ENCODE data around the gene PXDN. TPM values are rescaled to one million over a fixed set of nuclear protein-coding genes. Genes with fewer than 3 reads are reported as not detected.
"Not testable (repeated sequence)": the region's sequence is repeated elsewhere in the genome, so short reads cannot be mapped to it uniquely, and the experiment has no call there.

Gene PXDN
- total and polyA plus RNA-seq, 2 of the 4 experiments (the other 2 are of a cell fraction), result 153 to 332 TPM

GRCh38 chr2:1679488-1680039 lies 64.8 kb downstream of the PXDN start:
- H2AK9ac ChIP-seq (replicated peaks; ENCODE audit: low read depth, low read length, poor library complexity); H3K9me3 ChIP-seq (ENCODE audit: control insufficient read depth, insufficient read depth, low read length); H2BK120ac ChIP-seq (ENCODE audit: low read depth, low read length); H2AFZ ChIP-seq (replicated peaks; ENCODE audit: low read length, poor library complexity); H3K23ac ChIP-seq (ENCODE audit: low read depth, low read length); H3K4me1 ChIP-seq (ENCODE audit: control insufficient read depth, insufficient read depth, low read length); ATAC-seq (ENCODE audit: low read depth); H3K9ac ChIP-seq (ENCODE audit: low read depth, low read length); H2BK20ac ChIP-seq (ENCODE audit: low read depth, low read length); H3K18ac ChIP-seq (ENCODE audit: low read depth, low read length); H3K14ac ChIP-seq (replicated peaks; ENCODE audit: low read depth, low read length); H3K4me2 ChIP-seq (ENCODE audit: low read depth, low read length); H4K91ac ChIP-seq (ENCODE audit: insufficient read depth, low read depth, low read length); H2BK15ac ChIP-seq (ENCODE audit: low read depth, low read length); POLR2A ChIA-PET (ENCODE audit: unreplicated experiment); dilution Hi-C loops (cut with HindIII; ENCODE audit: low sequenced_read_pairs, unreplicated experiment); H3K56ac ChIP-seq (ENCODE audit: extremely low read depth, insufficient read depth, low read length); H4K5ac ChIP-seq (ENCODE audit: low read depth, low read length); H3K27ac ChIP-seq (ENCODE audit: insufficient read depth, low read length); intact Hi-C loops (cut with micrococcal nuclease); H3K4me3 ChIP-seq (ENCODE audit: insufficient read depth, low read depth, low read length); CTCF ChIA-PET; DNase-seq; H3K27me3 ChIP-seq (ENCODE audit: control insufficient read depth, insufficient read depth, low read length): not testable (repeated sequence)
- Histone ChIP-seq H3K4ac (ENCODE audit: low read depth, low read length) (peak overlapping the region; percentile 23; the same call in 1 of the 2 replicates), H2BK5ac (ENCODE audit: low read depth, low read length, poor library complexity, severe bottlenecking) (peak overlapping the region; percentile 86), H4K8ac (ENCODE audit: low read depth in 2 of 2, low read length in 2 of 2) (0 out of 4 replicates have a peak overlapping the region, but pooled peaks of 1 of the 2 experiments have one; percentile 22), H4K20me1 (ENCODE audit: insufficient read depth, low read length) (peaks cover 16% of the 10 kb centered on the region), H3K36me3 (ENCODE audit: control insufficient read depth, insufficient read depth, low read length) (peaks cover 73% of the 10 kb centered on the region), H2AK5ac (ENCODE audit: low read depth, low read length) (peak overlapping the region; percentile 64; the same call in 1 of the 2 replicates), H3K79me1 (ENCODE audit: low read depth in 1 of 2, low read length in 2 of 2) (peaks cover 26 to 76% of the 10 kb centered on the region in 2 experiments; a peak in 3 of 4 replicates), H3K9me1 (ENCODE audit: insufficient read depth, low read length) (peaks cover 14% of the 10 kb centered on the region)
- 89 to 100% methylated on average over 3 to 9 of the region's 11 CpGs for WGBS, 2 experiments (ENCODE audit: extremely low coverage in 2 of 2, insufficient read length in 1 of 2)
- TSS peak; percentile 55 for BruUV-seq (replicated peaks)
- in situ Hi-C loops (cut with MboI; ENCODE audit: low sequenced_read_pairs), result loop anchor here (5.0 kb wide), 1 partner anchor 68 kb away; no protein-coding TSS in a partner anchor

- H3K14ac ChIP-seq (replicated peaks; ENCODE audit: low read depth, low read length); H3K4me1 ChIP-seq (ENCODE audit: control insufficient read depth, insufficient read depth, low read length); H3K27me3 ChIP-seq (ENCODE audit: control insufficient read depth, insufficient read depth, low read length); H3K56ac ChIP-seq (ENCODE audit: extremely low read depth, insufficient read depth, low read length); H2BK20ac ChIP-seq (ENCODE audit: low read depth, low read length); H3K9ac ChIP-seq (ENCODE audit: low read depth, low read length); POLR2A ChIA-PET (ENCODE audit: unreplicated experiment); H4K91ac ChIP-seq (ENCODE audit: insufficient read depth, low read depth, low read length); H3K9me3 ChIP-seq (ENCODE audit: control insufficient read depth, insufficient read depth, low read length); DNase-seq; H3K18ac ChIP-seq (ENCODE audit: low read depth, low read length); intact Hi-C loops (cut with micrococcal nuclease); H4K8ac ChIP-seq (ENCODE audit: low read depth in 2 of 2, low read length in 2 of 2); H2BK15ac ChIP-seq (ENCODE audit: low read depth, low read length); BruUV-seq (replicated peaks); H4K5ac ChIP-seq (ENCODE audit: low read depth, low read length); ATAC-seq (ENCODE audit: low read depth); H3K4me2 ChIP-seq (ENCODE audit: low read depth, low read length); H2BK120ac ChIP-seq (ENCODE audit: low read depth, low read length); H3K27ac ChIP-seq (ENCODE audit: insufficient read depth, low read length); H2AK9ac ChIP-seq (replicated peaks; ENCODE audit: low read depth, low read length, poor library complexity); dilution Hi-C loops (cut with HindIII; ENCODE audit: low sequenced_read_pairs, unreplicated experiment); H3K4me3 ChIP-seq (ENCODE audit: insufficient read depth, low read depth, low read length); H2AFZ ChIP-seq (replicated peaks; ENCODE audit: low read length, poor library complexity): not testable (repeated sequence)
- Histone ChIP-seq H2BK5ac (ENCODE audit: low read depth, low read length, poor library complexity, severe bottlenecking) (peak overlapping the region; percentile 86), H3K79me1 (ENCODE audit: low read depth in 1 of 2, low read length in 2 of 2) (peaks cover 31 to 76% of the 10 kb centered on the region in 2 experiments; a peak in 3 of 4 replicates), H3K9me1 (ENCODE audit: insufficient read depth, low read length) (peaks cover 16% of the 10 kb centered on the region), H3K23ac (ENCODE audit: low read depth, low read length) (peak overlapping the region; percentile 13; the same call in 1 of the 2 replicates), H3K36me3 (ENCODE audit: control insufficient read depth, insufficient read depth, low read length) (peaks cover 76% of the 10 kb centered on the region), H2AK5ac (ENCODE audit: low read depth, low read length) (0 out of 2 replicates have a peak overlapping the region, but pooled peaks have one; percentile 64), H4K20me1 (ENCODE audit: insufficient read depth, low read length) (peaks cover 21% of the 10 kb centered on the region), H3K4ac (ENCODE audit: low read depth, low read length) (peak overlapping the region; percentile 15; the same call in 1 of the 2 replicates)
- CTCF ChIA-PET, result interaction anchor here (0.7 kb wide), 1 partner anchor 64 kb away, joined by 3 read pairs; no protein-coding TSS in a partner anchor
- in situ Hi-C loops (cut with MboI; ENCODE audit: low sequenced_read_pairs), result loop anchor here (5.0 kb wide), 1 partner anchor 68 kb away; no protein-coding TSS in a partner anchor
- WGBS, 2 experiments (ENCODE audit: extremely low coverage in 2 of 2, insufficient read length in 1 of 2), result 89 to 100% methylated on average over 1 to 6 of the region's 7 CpGs
Observed at GRCh38 chr2:1679065-1679464, 65.2 kb downstream of the PXDN start.
